OCI-LY7 (cell line): Measurements from ENCODE around the gene UBE2E3. TPM values are rescaled to one million over a fixed set of nuclear protein-coding genes. Genes with fewer than 3 reads are reported as not detected.

Experiments used
- BruUV-seq: library from RNA; stranded (reverse); fragments of 400-500 nt; replicated peaks from 2 replicates; lab custom pipeline; 2021; lab: Mats Ljungman, UMichigan
- CTCF ChIA-PET: fragments of 300-600 bp; sonication (Branson Sonifier 250); formaldehyde crosslinking; loops from one replicate; lab custom pipeline; 2022; ENCODE audit warnings: antibody characterized with exemption; ENCODE audit not compliant: unreplicated experiment; lab: Charles Lee
- POLR2A ChIA-PET: fragments of 300-600 bp; sonication (Branson Sonifier 250); formaldehyde crosslinking; loops from one replicate; lab custom pipeline; 2022; ENCODE audit warnings: antibody characterized with exemption; lab: Charles Lee
- DNase-seq: peaks from one replicate; pipeline ENCODE4 v3.0.0-alpha.2; 2015; ENCODE audit warnings: low spot score
- H2AFZ ChIP-seq: fragments of 200-600 bp; sonication (generic), shearing (Covaris generic); 2 replicates; pipeline ENCODE4 v1.6.1; 2014; ENCODE audit warnings: mild to moderate bottlenecking, antibody characterized with exemption, low read length, moderate library complexity
- H3K27ac ChIP-seq: fragments of 200-600 bp; sonication (generic); 2 replicates; pipeline ENCODE4 v1.5.1; 2014; ENCODE audit warnings: mixed run types, low read depth, mild to moderate bottlenecking, moderate library complexity, low read length, inconsistent platforms; ENCODE audit not compliant: poor library complexity, severe bottlenecking
- H3K36me3 ChIP-seq: fragments of 200-600 bp; sonication (generic); 2 replicates; pipeline ENCODE4 v1.6.1; 2014; ENCODE audit warnings: mild to moderate bottlenecking, antibody characterized with exemption, low read length, moderate library complexity, mixed read lengths; ENCODE audit not compliant: insufficient read depth
- H3K4me1 ChIP-seq: fragments of 200-600 bp; sonication (generic); 2 replicates; pipeline ENCODE4 v1.5.1; 2014; ENCODE audit warnings: mild to moderate bottlenecking, low read length; ENCODE audit not compliant: insufficient read depth, poor library complexity, severe bottlenecking
- H3K4me2 ChIP-seq: fragments of 200-600 bp; sonication (generic); 2 replicates; pipeline ENCODE4 v1.6.1; 2014; ENCODE audit warnings: mild to moderate bottlenecking, low read length
- H3K4me3 ChIP-seq: fragments of 200-600 bp; sonication (generic); 2 replicates; pipeline ENCODE4 v1.5.1; 2014; ENCODE audit warnings: mild to moderate bottlenecking, low read depth, low read length; ENCODE audit not compliant: poor library complexity, severe bottlenecking
- H3K79me2 ChIP-seq: fragments of 200-600 bp; sonication (generic); 2 replicates; pipeline ENCODE4 v1.6.1; 2016; ENCODE audit warnings: low read depth, mild to moderate bottlenecking, low read length, moderate library complexity, mixed read lengths; ENCODE audit not compliant: insufficient read depth
- H3K9me2 ChIP-seq: fragments of 200-600 bp; sonication (generic); 2 replicates; pipeline ENCODE4 v1.6.1; 2016; ENCODE audit warnings: mild to moderate bottlenecking, low read length, mixed read lengths; ENCODE audit not compliant: insufficient read depth
- H3K9me3 ChIP-seq: fragments of 200-600 bp; sonication (generic); 2 replicates; pipeline ENCODE4 v1.6.1; 2014; ENCODE audit warnings: mild to moderate bottlenecking, mixed run types, low read length, mixed read lengths
- H4K20me1 ChIP-seq: fragments of 200-600 bp; sonication (generic); 2 replicates; pipeline ENCODE4 v1.6.1; 2014; ENCODE audit warnings: mild to moderate bottlenecking, antibody characterized with exemption, low read length, moderate library complexity, mixed read lengths; ENCODE audit not compliant: insufficient read depth
- CTCF ChIP-seq: fragments of 200-600 bp; sonication (generic); conservative IDR thresholded peaks from 2 replicates; pipeline ENCODE4 v1.5.1; 2014; ENCODE audit warnings: mild to moderate bottlenecking, antibody characterized with exemption, low read length, moderate library complexity, mixed read lengths
- EZH2phosphoT487 ChIP-seq: fragments of 200-600 bp; sonication (generic); IDR thresholded peaks from 2 replicates; pipeline ENCODE4 v1.6.1; 2018; ENCODE audit warnings: low read depth, borderline replicate concordance, mild to moderate bottlenecking, mixed run types, antibody characterized with exemption, low read length, moderate library complexity, mixed read lengths
- intact Hi-C: fragments of 100-400 bp; cut with micrococcal nuclease; formaldehyde crosslinking; loops from one replicate; pipeline ENCODE4 v1.10.0; 2022; ENCODE audit not compliant: unreplicated experiment
- total RNA-seq, 2 experiments: library from RNA; depleted of rRNA in 1 of 2; stranded (reverse); fragments of >200 nt in 1 of 2; shearing (Covaris generic) in 1 of 2; gene quantifications; 2 replicates each; pipeline ENCODE4 v1.2.3, GENCODE V29; 2014 to 2022

The UBE2E3 gene
- total RNA-seq, 2 experiments from 2014 or later = 33.7 to 48.6 TPM

DNA sequence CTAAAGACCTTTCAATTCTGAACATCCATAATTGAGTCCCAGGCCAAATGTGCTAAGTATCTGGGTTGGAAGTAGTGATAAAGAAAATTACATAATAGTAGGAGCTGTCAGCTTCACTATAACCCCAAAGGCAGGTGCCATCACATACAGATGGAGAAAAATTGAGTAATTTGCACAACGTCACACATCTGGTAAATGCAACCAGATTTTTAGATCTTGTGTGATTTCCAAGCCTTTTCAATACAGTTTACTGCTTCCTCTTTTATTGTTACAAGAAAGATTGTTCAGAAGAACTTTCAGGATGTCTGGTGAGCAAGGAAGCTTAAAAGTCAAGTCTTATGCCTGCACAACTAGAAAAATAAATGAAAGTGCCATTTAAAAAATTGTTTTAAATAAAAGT, 62.3 kb downstream of the UBE2E3 start:
- Histone ChIP-seq H3K27ac (no peak overlapping the region), H3K4me2 (no peak overlapping the region), H4K20me1 (peaks cover 7% of the 10 kb centered on the region; the same call in 1 of the 2 replicates), H2AFZ (no peak overlapping the region), H3K4me3 (no peak overlapping the region), H3K4me1 (no peaks in the 10 kb centered on the region), H3K9me3 (no peaks in the 10 kb centered on the region), H3K79me2 (no peaks in the 10 kb centered on the region), H3K36me3 (no peaks in the 10 kb centered on the region), H3K9me2 (no peaks in the 10 kb centered on the region)
- TF ChIP-seq CTCF (no peak), EZH2phosphoT487 (no peak)
- POLR2A ChIA-PET = no interaction called here
- no peak for DNase-seq
- no TSS peak for BruUV-seq
- intact Hi-C loops = no loop called here
- CTCF ChIA-PET = no interaction called here

DNA sequence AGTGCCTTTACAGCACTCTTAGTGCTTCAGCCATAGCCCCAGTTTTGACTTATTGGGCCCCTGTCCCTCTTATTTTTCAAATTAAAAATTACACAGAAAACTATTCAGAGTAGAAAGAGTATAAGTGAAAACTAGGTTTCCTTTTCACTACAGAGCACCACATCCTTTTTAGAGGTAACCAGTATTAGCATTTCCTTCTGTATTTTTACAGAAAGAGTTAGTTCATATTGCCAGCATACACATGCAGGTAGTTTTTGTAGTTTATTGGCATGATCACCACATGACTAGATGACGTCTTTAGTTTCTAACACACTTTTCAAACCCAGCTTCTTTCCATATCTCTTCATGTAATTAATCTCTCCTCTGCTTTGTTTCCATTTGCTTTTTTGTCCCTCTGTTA, 66.4 kb downstream of the UBE2E3 start:
- H3K4me1 ChIP-seq = no peaks in the 10 kb centered on the region
- no peak for TF ChIP-seq EZH2phosphoT487
- TF ChIP-seq CTCF = no peak
- no peaks in the 10 kb centered on the region for H3K36me3 ChIP-seq
- no peaks in the 10 kb centered on the region for H3K9me3 ChIP-seq
- CTCF ChIA-PET = no interaction called here
- H4K20me1 ChIP-seq = peaks cover 4% of the 10 kb centered on the region; the same call in 1 of the 2 replicates
- no peak overlapping the region for H3K4me3 ChIP-seq
- no peaks in the 10 kb centered on the region for H3K79me2 ChIP-seq
- no peak overlapping the region for H2AFZ ChIP-seq
- H3K27ac ChIP-seq = no peak overlapping the region
- DNase-seq = no peak
- POLR2A ChIA-PET = interaction anchor here (0.5 kb wide), 1 partner anchor 89 kb away, joined by 3 read pairs; no protein-coding TSS in a partner anchor
- BruUV-seq = no TSS peak
- no peaks in the 10 kb centered on the region for H3K9me2 ChIP-seq
- intact Hi-C loops = no loop called here
- H3K4me2 ChIP-seq = no peak overlapping the region

DNA sequence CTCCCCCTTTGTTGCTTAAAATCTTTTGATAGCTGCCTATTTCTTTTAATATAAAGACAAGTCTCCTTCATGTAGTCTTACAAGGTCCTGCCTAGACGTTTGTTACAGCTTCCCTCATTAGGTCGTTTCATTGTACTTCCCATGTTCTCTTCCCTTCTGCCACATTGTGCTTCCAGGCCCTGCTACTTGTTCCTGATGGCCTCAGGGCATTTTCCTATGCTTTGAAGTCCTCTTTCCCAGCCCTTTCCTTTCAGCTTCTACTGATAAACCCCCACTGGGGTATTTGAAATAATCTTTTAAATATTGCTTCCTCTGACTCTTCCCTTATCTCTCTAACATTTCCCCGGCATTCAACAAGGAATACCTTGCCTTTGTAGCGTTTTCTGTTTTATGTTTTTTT, 67.4 kb downstream of the UBE2E3 start:
- no peaks in the 10 kb centered on the region for H3K79me2 ChIP-seq
- BruUV-seq = no TSS peak

More for the DNA sequence above, 67.4 kb downstream of the UBE2E3 start:
- POLR2A ChIA-PET = interaction anchor here (0.5 to 0.7 kb wide), 3 partner anchors 91 to 925 kb away, joined by 3 read pairs; no protein-coding TSS in a partner anchor
- TF ChIP-seq CTCF (no peak), EZH2phosphoT487 (no peak)
- Histone ChIP-seq H3K36me3 (no peaks in the 10 kb centered on the region), H2AFZ (no peak overlapping the region), H3K9me3 (no peaks in the 10 kb centered on the region), H3K4me3 (no peak overlapping the region), H3K27ac (no peak overlapping the region), H4K20me1 (0 out of 2 replicates have a peak, but pooled peaks cover 4% of the 10 kb centered on the region), H3K9me2 (no peaks in the 10 kb centered on the region), H3K4me1 (no peaks in the 10 kb centered on the region), H3K4me2 (no peak overlapping the region)
- CTCF ChIA-PET = no interaction called here
- DNase-seq = no peak
- intact Hi-C loops = no loop called here
